Testis (tissue), 5 donors: Measurements from ENCODE around the gene CAMLG. TPM values are rescaled to one million over a fixed set of nuclear protein-coding genes. Genes with fewer than 3 reads are reported as not detected.
"Not testable (repeated sequence)": the region's sequence is repeated elsewhere in the genome, so short reads cannot be mapped to it uniquely, and the experiment has no call there.

ENCODE experiments used
- DNase-seq: peaks from one replicate; pipeline ENCODE4 v3.0.0-alpha.2; 2019
- H3K27ac ChIP-seq, 2 donors: fragments of 200-600 bp; sonication (generic); one replicate each; pipeline ENCODE4 v1.5.1; 2019
- H3K27me3 ChIP-seq: fragments of 200-600 bp; sonication (generic); one replicate; pipeline ENCODE4 v1.5.1; 2019
- H3K36me3 ChIP-seq: fragments of 200-600 bp; sonication (generic); one replicate; pipeline ENCODE4 v1.5.1; 2017; ENCODE audit warnings: low read depth; ENCODE audit errors: missing control alignments
- H3K4me1 ChIP-seq: fragments of 200-600 bp; sonication (generic); one replicate; pipeline ENCODE4 v1.5.1; 2019
- H3K4me3 ChIP-seq, 2 donors: fragments of 200-600 bp; sonication (generic); one replicate each; pipeline ENCODE4 v1.5.1; 2017 to 2019
- H3K9me3 ChIP-seq: fragments of 200-600 bp; sonication (generic); one replicate; pipeline ENCODE4 v1.5.1; 2017
- CTCF ChIP-seq, 3 experiments: fragments of 450-650 bp in 2 of 3; fragments of 200-600 bp in 1 of 3; sonication (generic) in 1 of 3; IDR thresholded peaks; one replicate each; pipeline ENCODE4 v1.5.1; 2016 to 2019; ENCODE audit warnings: antibody characterized with exemption in 3 of 3, mild to moderate bottlenecking in 2 of 3, moderate library complexity in 1 of 3
- POLR2A ChIP-seq: fragments of 450-650 bp; IDR thresholded peaks from one replicate; pipeline ENCODE4 v1.6.1; 2017; ENCODE audit warnings: antibody characterized with exemption, mild to moderate bottlenecking, moderate library complexity
- WGBS, 2 donors: methylation state at CpG; one replicate each; pipeline ENCODE4 v1.1.5; 2018; 5-methylcytosine and 5-hydroxymethylcytosine counted together
- intact Hi-C: fragments of 100-400 bp; cut with DNase I; formaldehyde crosslinking; loops from one replicate; pipeline ENCODE4 v1.15.1; 2023; ENCODE audit warnings: low total_unique reads
- long read RNA-seq, 2 donors: transcript quantifications; one replicate each; lab custom pipeline, GENCODE V29; 2026
- polyA plus RNA-seq: library from polyadenylated mRNA; stranded (reverse); fragments of 350-450 nt; fragmentation: Illumina TruSeq; extraction: RNeasy Lipid Tissue Mini Kit (QIAGEN cat#74804); gene quantifications from one replicate; pipeline ENCODE4 v1.2.3, GENCODE V29; 2014; ENCODE audit warnings: low read depth, low replicate concordance; ENCODE audit not compliant: insufficient read depth
- total RNA-seq, 2 donors: library from RNA; depleted of rRNA; stranded (reverse); fragments of >200 nt; gene quantifications; one replicate each; pipeline ENCODE4 v1.2.3, GENCODE V29; 2016

CAMLG gene
- total RNA-seq (10 to 100 TPM; 36.9 to 53.2 TPM), polyA plus RNA-seq (102 TPM)
- long read RNA-seq, donor 1, transcript CAMLG-201 (4 exons, 2,221 nt), result major isoform, 32 of 68 reads
- long read RNA-seq, donor 1, transcript CAMLG-202 (3 exons, 895 nt), result minor isoform, 8 of 68 reads
- long read RNA-seq, donor 1, partial matches to known transcripts, result 22 of 68 reads
- long read RNA-seq, donor 1, other reads (novel, unspliced or antisense), result 6 of 68 reads
- long read RNA-seq, donor 2, transcript CAMLG-201 (4 exons, 2,221 nt), result major isoform, 13 of 20 reads
- long read RNA-seq, donor 2, partial matches to known transcripts, result 6 of 20 reads
- long read RNA-seq, donor 2, other reads (novel, unspliced or antisense), result 0 of 20 reads

GRCh38 chr5:134738133-134738962 is at the start of gene CAMLG:
Gene CAMLG, plus strand, starts transcription at chr5:134738548. Its CDS starts 73 bp downstream, at chr5:134738621.
- intact Hi-C loops, result no loop called here
- peak; percentile 49 to 64 (median 58) for TF ChIP-seq CTCF (IDR thresholded peaks at IDR 0.05)
- peak; percentile 57 for TF ChIP-seq POLR2A
- Histone ChIP-seq H3K4me1 (no peaks in the 10 kb centered on the region), H3K9me3 (no peaks in the 10 kb centered on the region), H3K36me3 (no peaks in the 10 kb centered on the region), H3K27ac (peak within 1 kb of the TSS; percentile 96 to 97), H3K4me3 (peak within 1 kb of the TSS; percentile 78 to 88), H3K27me3 (no peaks in the 10 kb centered on the region)
- WGBS, 2 donors, result 0 to 1% methylated on average over 24 to 62 of the region's 66 CpGs
- peak; percentile 99 for DNase-seq

- H3K27me3 ChIP-seq, H3K4me1 ChIP-seq, H3K36me3 ChIP-seq, H3K27ac ChIP-seq, H3K9me3 ChIP-seq, DNase-seq, intact Hi-C loops, H3K4me3 ChIP-seq: not testable (repeated sequence)
- WGBS, 2 donors, result 86 to 92% methylated on average over 8 of the region's 8 CpGs
Measured at GRCh38 chr5:134690144-134690543, 48.2 kb upstream of the CAMLG start.

DNA sequence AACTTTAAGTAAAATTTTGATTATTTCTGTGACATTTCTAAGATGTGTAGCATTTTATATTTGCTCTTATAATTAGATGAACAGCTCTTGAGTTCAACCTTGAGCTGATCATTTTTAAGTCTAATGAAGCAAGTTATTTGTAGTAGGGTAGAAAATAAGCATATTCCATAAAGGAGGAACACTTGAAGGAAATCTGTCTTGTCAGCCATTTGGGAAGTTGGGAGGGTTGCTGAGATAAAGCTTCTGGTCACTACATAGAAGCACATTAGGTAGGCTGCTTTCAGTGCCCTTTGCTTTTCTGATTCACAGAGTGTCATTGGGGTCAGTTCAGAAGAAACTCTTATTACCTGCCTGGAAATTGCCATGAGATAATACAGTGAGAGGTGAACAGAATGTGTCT is 45.6 kb upstream of the CAMLG start:
- no peaks in the 10 kb centered on the region for H3K27me3 ChIP-seq
- no peaks in the 10 kb centered on the region for H3K36me3 ChIP-seq
- no peak overlapping the region for H3K27ac ChIP-seq
- H3K4me3 ChIP-seq, result no peak overlapping the region
- intact Hi-C loops, result no loop called here
- H3K4me1 ChIP-seq, result no peaks in the 10 kb centered on the region
- DNase-seq, result no peak
- no peaks in the 10 kb centered on the region for H3K9me3 ChIP-seq
- TF ChIP-seq POLR2A (no peak), CTCF (IDR thresholded peaks at IDR 0.05) (no peak)

- intact Hi-C loops, result no loop called here
- DNase-seq, result no peak
- no peak for TF ChIP-seq POLR2A
- TF ChIP-seq CTCF (IDR thresholded peaks at IDR 0.05), result no peak
Measured at GRCh38 chr5:134708301-134708700, 30.0 kb upstream of the CAMLG start.

GRCh38 chr5:134714120-134714519 is 24.2 kb upstream of the CAMLG start:
- TF ChIP-seq CTCF (IDR thresholded peaks at IDR 0.05), result no peak
- TF ChIP-seq POLR2A, result no peak
- Histone ChIP-seq H3K27me3 (no peaks in the 10 kb centered on the region), H3K4me3 (no peak overlapping the region), H3K36me3 (no peaks in the 10 kb centered on the region), H3K9me3 (no peaks in the 10 kb centered on the region), H3K4me1 (no peaks in the 10 kb centered on the region), H3K27ac (no peak overlapping the region)
- WGBS, 2 donors, result 91 to 97% methylated on average over 4 to 5 of the region's 5 CpGs
- DNase-seq, result no peak
- intact Hi-C loops, result no loop called here

More at GRCh38 chr5:134708301-134708700, 30.0 kb upstream of the CAMLG start:
- no peaks in the 10 kb centered on the region for H3K4me1 ChIP-seq
- no peaks in the 10 kb centered on the region for H3K27me3 ChIP-seq
- no peak overlapping the region for H3K27ac ChIP-seq
- H3K9me3 ChIP-seq, result no peaks in the 10 kb centered on the region
- no peaks in the 10 kb centered on the region for H3K36me3 ChIP-seq
- WGBS, 2 donors, result 95 to 96% methylated on average over 1 of the region's 1 CpG
- H3K4me3 ChIP-seq, result no peak overlapping the region
